Measurements from ENCODE around the gene KPNA4. TPM values are rescaled to one million over a fixed set of nuclear protein-coding genes. Genes with fewer than 3 reads are reported as not detected.

KPNA4 gene
- polyA plus RNA-seq, 3 donors, result 4.4 to 14.7 (median 4.5) TPM

GRCh38 chr3:160473221-160473620, 92.2 kb downstream of the KPNA4 start:
- H3K27ac ChIP-seq (ENCODE audit: low read depth in 1 of 2, low read length in 2 of 2), result no peak overlapping the region
- H3K4me1 ChIP-seq (ENCODE audit: control insufficient read depth in 1 of 2, insufficient read depth in 2 of 2, low read length in 2 of 2), result peaks cover 6 to 10% of the 10 kb centered on the region in 2 donors
- Mint-ChIP-seq H3K4me1 (peaks cover 18% of the 10 kb centered on the region), H3K9me3 (peaks cover 2 to 26% (median 18%) of the 10 kb centered on the region in 7 donors), H3K4me3 (no peak overlapping the region), H3K27me3 (ENCODE audit: low read depth in 3 of 3) (peaks cover 0 to 1% (median 0%) of the 10 kb centered on the region in 3 donors), H3K36me3 (no peaks in the 10 kb centered on the region), H3K27ac (no peak overlapping the region)
- peaks cover 15 to 21% of the 10 kb centered on the region in 2 donors for H3K9me3 ChIP-seq (replicated peaks in 1 of 2; ENCODE audit: control insufficient read depth in 1 of 2, insufficient read depth in 1 of 2, low read length in 2 of 2)
- no peak overlapping the region for H3K4me2 ChIP-seq (replicated peaks; ENCODE audit: extremely low read depth, low read length, poor library complexity, severe bottlenecking)
- H3K36me3 ChIP-seq (replicated peaks in 1 of 2; ENCODE audit: control insufficient read depth in 1 of 2, insufficient read depth in 2 of 2, low read length in 2 of 2), result no peaks in the 10 kb centered on the region
- H3K9ac ChIP-seq (ENCODE audit: insufficient read depth, low read length, poor library complexity, severe bottlenecking), result no peak overlapping the region
- no peaks in the 10 kb centered on the region for H4K20me1 ChIP-seq (ENCODE audit: insufficient read depth, low read length)
- no peaks in the 10 kb centered on the region for H3K79me2 ChIP-seq (ENCODE audit: insufficient read depth, low read length)
- no peak for DNase-seq
- no peak overlapping the region for H2AFZ ChIP-seq (ENCODE audit: insufficient read depth, low read depth, low read length, poor library complexity, severe bottlenecking)
- no peaks in the 10 kb centered on the region for H3K27me3 ChIP-seq (ENCODE audit: control insufficient read depth in 2 of 2, insufficient read depth in 2 of 2, low read length in 2 of 2)
- intact Hi-C loops (cut with micrococcal nuclease), result no loop called here
- no peak overlapping the region for H3K4me3 ChIP-seq (replicated peaks in 1 of 3; ENCODE audit: low read depth in 2 of 3, low read length in 3 of 3)
- no CpG with 5 or more reads among the region's 1 CpG for WGBS (ENCODE audit: insufficient coverage)
- TF ChIP-seq CTCF (IDR thresholded peaks at IDR 0.05), result no peak

GRCh38 chr3:160472344-160472743, 93.0 kb downstream of the KPNA4 start:
- no peak overlapping the region for H3K9ac ChIP-seq (ENCODE audit: insufficient read depth, low read length, poor library complexity, severe bottlenecking)
- intact Hi-C loops (cut with micrococcal nuclease), result no loop called here
- Mint-ChIP-seq H3K36me3 (no peaks in the 10 kb centered on the region), H3K27me3 (ENCODE audit: low read depth in 3 of 3) (peaks cover 0 to 1% (median 0%) of the 10 kb centered on the region in 3 donors), H3K4me1 (peaks cover 11% of the 10 kb centered on the region), H3K9me3 (peaks cover 2 to 26% (median 18%) of the 10 kb centered on the region in 7 donors), H3K4me3 (no peak overlapping the region), H3K27ac (no peak overlapping the region)
- H3K79me2 ChIP-seq (ENCODE audit: insufficient read depth, low read length), result no peaks in the 10 kb centered on the region
- no peak overlapping the region for H3K27ac ChIP-seq (ENCODE audit: low read depth in 1 of 2, low read length in 2 of 2)
- H3K36me3 ChIP-seq (replicated peaks in 1 of 2; ENCODE audit: control insufficient read depth in 1 of 2, insufficient read depth in 2 of 2, low read length in 2 of 2), result no peaks in the 10 kb centered on the region
- no peak overlapping the region for H2AFZ ChIP-seq (ENCODE audit: insufficient read depth, low read depth, low read length, poor library complexity, severe bottlenecking)
- no peak overlapping the region for H3K4me3 ChIP-seq (replicated peaks in 1 of 3; ENCODE audit: low read depth in 2 of 3, low read length in 3 of 3)
- H3K9me3 ChIP-seq (replicated peaks in 1 of 2; ENCODE audit: control insufficient read depth in 1 of 2, insufficient read depth in 1 of 2, low read length in 2 of 2), result peaks cover 15 to 21% of the 10 kb centered on the region in 2 donors
- no peaks in the 10 kb centered on the region for H3K27me3 ChIP-seq (ENCODE audit: control insufficient read depth in 2 of 2, insufficient read depth in 2 of 2, low read length in 2 of 2)
- no peak for DNase-seq
- H3K4me2 ChIP-seq (replicated peaks; ENCODE audit: extremely low read depth, low read length, poor library complexity, severe bottlenecking), result no peak overlapping the region
- H4K20me1 ChIP-seq (ENCODE audit: insufficient read depth, low read length), result no peaks in the 10 kb centered on the region
- WGBS (ENCODE audit: insufficient coverage), result no CpG with 5 or more reads among the region's 2 CpGs
- TF ChIP-seq CTCF (IDR thresholded peaks at IDR 0.05), result no peak
- peaks cover 1 to 4% of the 10 kb centered on the region in 2 donors for H3K4me1 ChIP-seq (ENCODE audit: control insufficient read depth in 1 of 2, insufficient read depth in 2 of 2, low read length in 2 of 2)

Data from CD14-positive monocyte (primary cell).